ENCODE data around the gene MAST3.

MAST3 gene

DNA sequence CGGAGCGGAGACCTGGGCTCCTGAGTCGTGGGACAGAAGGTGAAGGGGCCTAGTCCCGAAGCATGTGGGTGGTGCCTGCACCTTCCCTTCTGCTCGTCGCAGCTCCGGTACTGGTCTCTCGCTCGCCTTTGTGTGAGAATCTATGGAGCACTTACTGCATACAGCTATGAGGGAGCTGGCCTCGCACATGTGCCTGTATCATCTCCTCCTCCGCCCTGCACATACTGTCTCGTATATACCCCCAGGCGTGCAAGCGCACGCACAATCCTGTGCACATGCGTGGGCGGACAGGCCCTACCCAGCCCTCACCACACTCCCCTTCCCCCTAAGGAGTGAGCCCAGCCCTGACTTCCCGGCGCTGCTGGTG, 64.0 kb downstream of the MAST3 start:
- no peak for DNase-seq

DNA sequence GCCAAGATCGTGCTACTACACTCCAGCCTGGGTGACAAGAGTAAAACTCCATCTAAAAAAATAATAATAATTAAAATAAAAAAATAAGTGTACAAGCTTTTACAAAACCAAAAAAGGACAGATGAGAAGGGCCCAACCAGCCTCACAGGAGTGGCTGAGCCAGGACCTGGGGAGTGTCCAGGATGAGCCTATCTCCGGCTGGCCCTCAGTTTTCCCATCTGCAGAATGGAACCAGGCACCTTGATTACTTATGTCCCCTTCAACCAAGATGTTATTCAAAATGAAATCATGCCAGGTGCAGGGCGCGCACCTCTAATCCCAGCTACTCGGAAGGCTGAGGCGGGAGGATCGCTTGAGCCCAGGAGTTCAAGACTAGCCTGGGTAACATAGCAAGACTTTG, 66.5 kb downstream of the MAST3 start:
- no peak for DNase-seq

DNA sequence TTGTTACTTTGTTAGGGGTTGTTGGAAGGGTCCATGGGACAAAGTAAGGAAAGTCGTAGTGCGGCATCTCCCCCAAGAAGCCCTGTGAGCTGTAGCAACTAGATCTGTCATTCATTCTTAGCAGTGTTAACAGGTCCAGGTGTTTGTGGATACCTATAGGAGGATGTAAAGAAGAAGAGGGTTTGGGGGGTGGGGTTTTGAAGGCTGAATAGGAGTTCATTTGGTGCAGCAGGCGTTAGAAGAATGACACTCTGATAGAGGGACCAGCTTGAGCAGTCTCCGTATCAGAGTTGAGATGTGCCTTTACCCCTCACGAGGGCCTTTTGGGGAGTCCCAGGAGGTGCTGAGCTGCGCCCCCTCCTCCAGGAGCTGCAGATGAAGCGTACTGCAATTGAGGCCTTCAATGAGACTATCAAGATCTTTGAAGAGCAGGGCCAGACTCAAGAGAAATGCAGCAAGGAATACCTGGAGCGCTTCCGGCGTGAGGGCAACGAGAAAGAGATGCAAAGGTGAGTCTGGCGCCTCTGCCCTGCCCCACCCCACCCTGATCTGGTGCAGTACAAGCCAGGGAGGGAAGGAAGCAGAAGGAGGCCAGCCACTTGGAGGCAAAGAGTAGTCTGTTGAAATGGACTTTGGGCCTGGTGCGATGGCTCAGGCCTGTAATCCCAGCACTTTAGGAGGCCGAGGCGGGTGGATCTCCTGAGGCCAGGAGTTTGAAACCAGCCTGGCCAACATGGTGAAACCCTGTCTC, 68.4 kb downstream of the MAST3 start:
- no peak for DNase-seq

DNA sequence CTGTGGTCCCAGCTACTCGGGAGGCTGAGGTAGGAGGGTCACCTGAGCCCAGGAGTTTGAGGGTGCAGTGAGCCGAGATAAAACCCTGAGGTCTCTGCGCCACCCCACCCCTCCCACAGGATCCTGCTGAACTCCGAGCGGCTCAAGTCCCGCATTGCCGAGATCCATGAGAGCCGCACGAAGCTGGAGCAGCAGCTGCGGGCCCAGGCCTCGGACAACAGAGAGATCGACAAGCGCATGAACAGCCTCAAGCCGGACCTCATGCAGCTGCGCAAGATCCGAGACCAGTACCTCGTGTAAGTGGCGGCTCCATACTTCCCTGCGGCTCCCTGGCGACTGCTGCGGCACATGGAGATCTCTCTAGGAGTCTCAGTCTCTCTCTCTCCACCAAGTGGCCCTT, 69.4 kb downstream of the MAST3 start:
- DNase-seq: no peak

DNA sequence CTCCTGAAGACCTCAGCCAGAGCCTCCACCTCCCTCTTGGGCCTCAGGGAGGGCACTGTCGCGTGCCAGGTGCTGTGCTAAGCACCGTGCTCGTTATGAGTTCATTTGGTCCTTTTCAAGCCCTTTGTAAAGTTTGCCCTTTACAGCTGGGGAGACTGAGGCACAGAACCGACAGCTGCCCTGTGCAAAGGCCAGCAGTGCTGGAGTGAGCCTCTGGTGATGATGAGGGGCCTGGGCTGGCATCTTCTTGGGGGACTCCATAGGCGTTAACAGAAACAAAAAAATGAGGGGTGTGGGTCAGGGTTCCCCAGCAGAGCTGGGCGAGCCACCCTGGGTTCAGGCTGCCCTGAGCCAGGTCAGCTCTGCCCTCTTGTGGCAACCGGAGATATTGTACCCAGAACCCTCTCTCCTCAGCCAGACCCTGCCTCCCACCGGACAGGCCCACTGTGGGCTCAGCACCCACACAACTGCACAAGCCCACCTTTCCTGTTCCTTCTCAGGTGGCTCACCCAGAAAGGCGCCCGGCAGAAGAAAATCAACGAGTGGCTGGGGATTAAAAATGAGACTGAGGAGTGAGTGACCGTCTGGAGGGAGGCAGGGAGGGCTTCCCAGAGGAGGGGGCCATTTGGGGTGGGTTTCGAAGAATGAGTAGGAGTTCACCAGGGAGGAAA, 70.5 kb downstream of the MAST3 start:
- no peak for DNase-seq

DNA sequence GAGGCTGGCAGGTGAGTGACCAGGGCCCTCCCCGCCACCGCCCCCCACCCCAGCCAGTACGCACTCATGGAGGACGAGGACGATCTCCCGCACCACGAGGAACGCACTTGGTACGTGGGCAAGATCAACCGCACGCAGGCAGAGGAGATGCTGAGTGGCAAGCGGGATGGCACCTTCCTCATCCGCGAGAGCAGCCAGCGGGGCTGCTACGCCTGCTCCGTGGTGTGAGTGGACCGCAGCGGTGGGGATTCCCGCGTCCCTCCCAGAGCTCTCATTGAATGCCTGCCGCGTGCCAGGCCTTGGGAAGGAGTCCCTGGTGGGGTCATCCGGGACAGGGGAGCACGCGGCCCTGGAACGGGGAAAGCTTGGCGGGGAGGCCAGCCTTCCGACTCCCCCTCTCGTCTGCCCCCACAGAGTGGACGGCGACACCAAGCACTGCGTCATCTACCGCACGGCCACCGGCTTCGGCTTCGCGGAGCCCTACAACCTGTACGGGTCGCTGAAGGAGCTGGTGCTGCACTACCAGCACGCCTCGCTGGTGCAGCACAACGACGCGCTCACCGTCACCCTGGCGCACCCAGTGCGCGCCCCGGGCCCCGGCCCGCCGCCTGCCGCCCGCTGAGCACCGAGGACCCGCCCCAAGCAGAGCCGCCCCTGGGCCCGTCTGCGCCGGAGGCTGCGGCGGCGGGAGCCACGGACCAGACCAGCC, 71.2 kb downstream of the MAST3 start:
- DNase-seq: no peak

DNA sequence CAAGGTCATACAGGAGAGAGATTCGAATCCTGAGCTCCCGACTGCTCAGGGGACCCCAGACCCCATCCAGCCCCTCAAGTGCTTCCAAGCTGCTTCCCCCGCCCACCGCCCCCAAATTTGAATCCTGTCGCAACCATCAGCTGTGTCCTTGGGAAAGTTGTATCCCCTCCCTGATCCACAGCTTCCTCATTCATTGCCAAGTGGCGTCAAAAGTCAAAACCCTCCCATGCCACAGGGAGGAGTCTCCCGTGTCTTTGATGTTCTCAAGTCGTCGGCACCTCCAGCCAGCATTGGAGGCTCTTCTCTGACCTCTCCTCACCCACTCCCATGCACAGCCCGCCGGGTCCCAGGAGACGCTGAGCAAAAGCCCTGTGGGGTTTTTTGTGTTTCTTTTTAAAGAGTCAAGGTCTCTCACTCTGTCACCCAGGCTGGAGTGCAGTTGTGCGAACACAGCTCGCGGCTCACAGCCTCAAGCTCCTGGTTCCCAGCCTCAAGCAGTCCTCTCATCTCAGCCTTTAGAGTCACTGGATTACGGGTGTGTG, 73.2 kb downstream of the MAST3 start:
- DNase-seq: no peak

DNA sequence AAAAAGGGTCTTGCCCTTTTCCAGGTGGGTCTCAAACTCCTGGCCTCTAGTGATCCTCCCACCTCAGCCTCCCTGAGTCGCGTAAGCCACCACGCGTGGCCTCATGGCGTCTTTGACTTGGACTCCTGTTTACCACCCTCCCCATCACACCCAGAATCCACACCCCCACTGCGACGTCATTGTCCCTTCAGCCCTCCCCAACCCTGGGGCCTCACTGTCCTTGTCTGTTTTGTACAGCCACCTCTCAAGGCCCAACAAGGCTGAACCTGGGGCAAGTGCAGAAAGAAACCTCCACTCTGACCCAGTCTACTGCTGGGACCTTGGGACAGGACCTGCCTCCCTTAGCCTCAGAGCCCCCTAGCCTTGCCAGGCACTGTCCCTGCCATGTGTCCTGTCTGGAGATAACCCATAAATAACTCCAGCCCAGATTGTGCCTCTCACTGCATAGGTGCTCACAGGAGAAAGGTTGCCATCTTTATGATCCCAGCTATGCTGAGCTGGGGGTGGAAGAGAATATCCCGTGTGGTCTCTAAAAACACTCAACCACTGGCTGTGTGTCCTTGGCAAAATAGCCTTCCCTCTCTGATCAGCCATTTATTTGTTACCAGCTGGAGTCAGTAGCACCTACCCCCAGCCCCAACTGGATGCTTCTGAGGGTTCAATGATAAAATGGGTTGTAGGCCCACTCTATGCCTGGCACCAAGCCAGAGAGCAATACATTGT, 74.2 kb downstream of the MAST3 start:
- no peak for DNase-seq

DNA sequence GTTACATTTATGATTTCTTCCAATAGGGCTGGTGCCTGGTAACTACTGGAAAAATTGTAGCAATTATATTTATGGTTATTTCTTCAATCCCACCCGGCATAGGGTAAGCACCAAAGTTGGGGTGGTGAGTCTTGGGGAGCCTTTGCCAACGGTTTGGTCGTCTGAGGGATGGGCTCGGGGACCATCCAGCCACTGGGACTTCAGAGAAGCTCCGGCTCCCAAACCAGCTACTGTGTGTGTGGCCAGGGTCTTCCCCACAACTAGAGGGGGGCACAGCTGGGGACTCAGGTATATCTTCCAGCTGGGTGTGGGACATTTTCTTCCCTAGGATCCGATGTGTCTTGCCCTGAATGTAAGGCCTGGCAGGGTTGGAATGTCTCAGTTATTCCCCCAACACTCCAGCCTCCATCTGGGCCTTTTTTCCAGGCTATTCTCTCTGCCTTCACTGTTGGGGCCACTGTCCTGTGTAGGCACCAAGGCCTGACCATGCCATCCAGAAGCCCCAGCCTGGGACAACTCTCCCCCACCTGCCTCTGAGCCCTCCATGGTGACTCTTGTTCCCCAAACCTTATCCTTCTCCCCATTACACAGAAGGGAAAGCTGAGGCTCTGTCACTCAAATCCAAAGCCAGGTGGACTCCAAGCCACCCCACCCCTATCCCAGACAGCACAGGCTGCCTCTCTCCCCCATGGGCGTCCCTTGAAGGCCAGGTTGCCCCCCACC, 74.9 kb downstream of the MAST3 start:
- DNase-seq: no peak

DNA sequence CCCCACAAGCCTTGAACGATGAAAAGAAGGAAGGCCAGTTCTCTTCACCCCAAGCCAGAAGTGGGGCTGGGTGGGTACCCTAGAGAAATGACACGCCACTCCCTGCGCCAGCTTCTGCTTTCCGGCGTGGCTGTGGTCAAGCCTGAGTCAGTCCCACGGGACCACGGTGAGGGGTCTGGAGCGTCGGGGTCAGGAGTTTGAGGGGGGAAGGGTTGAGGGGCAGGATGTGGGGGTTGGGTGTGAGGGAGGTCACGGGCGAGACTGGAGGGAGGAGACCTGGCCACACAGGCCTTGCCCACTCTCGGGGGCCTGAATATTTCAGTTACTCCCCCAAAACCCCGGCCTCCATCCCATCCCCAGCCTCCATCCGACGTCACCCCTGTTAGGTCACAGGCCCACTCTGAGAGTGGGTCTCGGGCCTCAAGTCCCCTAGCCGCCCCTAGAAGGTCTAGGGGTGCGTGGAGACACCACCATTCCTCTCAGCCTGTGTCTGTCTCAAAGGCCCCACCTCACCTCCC, 75.5 kb downstream of the MAST3 start:
- DNase-seq: no peak

DNA sequence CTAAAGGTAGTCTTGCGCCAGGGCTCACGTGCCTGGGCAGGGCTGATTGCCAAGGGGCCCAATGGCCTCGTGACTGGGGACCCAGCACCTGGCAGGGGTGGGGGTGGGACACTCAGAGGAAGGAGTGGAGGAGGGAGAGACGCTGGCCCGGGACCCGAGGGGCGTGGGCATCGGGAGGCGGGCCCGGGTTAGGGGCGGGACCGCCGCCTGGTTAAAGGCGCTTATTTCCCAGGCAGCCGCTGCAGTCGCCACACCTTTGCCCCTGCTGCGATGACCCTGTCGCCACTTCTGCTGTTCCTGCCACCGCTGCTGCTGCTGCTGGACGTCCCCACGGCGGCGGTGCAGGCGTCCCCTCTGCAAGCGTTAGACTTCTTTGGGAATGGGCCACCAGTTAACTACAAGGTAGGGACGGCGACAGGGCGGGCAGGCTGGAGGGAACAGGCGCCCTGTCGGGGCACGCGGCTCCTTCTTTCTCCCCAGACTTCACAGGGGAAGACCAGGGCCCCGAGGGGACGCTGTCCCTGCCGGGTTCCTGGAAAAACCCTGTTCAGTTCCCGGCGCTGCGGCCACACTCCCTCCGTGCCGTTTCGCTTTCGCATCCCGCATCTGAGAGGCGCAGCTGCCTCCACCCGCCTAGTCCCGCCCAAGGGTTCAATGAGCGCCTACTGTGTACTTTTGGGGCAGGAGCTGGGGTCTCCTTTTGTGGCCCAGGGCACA, 76.2 kb downstream of the MAST3 start, which contains the start of gene IFI30:
IFI30 (plus strand) TSS at position 242 of the 717 bp plus-strand sequence; CDS start at position 271, 29 bp downstream.
- DNase-seq: no peak

DNA sequence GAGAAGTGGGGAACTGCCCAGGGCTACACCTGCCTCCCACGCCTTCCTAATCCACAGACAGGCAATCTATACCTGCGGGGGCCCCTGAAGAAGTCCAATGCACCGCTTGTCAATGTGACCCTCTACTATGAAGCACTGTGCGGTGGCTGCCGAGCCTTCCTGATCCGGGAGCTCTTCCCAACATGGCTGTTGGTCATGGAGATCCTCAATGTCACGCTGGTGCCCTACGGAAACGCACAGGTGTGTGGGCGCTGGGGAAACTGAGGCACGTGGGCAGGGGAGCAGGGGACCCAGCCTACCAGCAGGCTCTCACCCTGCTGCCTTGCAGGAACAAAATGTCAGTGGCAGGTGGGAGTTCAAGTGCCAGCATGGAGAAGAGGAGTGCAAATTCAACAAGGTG, 77.4 kb downstream of the MAST3 start:
- no peak for DNase-seq

DNA sequence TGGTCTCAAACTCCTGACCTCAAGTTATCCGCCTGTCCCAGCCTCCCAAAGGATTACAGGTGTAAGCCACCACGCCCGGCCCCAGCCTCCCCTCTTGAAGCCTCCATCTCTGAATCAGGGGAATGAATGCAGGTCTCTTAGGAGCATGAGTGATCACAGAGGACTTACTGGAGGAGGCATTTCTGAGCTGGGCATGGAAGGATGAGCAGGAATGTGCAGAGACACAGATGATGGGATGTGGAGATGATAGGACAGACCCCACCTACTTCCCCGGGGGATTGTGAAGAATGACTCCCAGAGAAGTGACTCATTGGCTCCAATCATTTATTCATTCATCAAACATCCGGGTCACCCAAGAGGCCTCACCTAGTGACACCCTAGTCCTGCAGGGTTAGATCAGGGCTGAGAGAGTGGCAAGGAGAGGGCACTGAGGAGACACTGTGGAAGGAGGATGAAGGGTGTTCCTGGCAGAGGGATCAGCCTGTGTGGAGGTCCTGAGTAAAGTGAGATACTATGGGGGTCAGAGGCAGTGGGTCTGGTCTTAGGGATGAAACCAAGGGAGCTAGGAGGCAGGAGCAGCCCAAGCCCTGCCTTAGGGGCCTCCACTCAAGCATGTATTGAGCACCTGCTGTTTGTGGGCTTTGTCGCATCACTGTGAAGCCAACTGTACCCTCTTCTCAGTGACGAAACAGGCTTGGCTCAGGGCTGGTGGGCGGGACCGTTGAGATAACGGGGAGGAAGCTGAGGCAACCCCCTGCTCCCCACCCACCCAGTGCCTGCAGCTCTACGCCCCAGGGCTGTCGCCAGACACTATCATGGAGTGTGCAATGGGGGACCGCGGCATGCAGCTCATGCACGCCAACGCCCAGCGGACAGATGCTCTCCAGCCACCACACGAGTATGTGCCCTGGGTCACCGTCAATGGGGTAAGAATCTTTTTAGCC, 79.1 kb downstream of the MAST3 start:
- DNase-seq: no peak

DNA sequence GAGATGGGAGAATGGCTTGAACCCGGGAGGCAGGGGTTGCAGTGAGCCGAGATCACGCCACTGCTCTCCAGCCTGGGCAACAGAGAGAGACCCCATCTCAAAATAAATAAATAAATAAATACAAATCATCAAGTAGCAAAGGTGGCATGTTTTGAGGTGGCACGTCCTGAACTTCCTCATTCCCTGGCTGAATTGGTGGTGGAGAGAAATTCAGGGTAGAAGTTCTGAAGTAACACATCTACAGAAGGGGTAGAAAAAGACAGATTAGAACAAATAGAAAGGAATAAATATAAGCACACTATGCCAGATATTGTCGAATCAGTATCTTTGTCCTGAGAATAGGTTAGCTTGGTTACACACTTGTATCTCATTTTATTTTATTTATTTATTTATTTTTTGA, 82.4 kb downstream of the MAST3 start:
- no peak for DNase-seq

DNA sequence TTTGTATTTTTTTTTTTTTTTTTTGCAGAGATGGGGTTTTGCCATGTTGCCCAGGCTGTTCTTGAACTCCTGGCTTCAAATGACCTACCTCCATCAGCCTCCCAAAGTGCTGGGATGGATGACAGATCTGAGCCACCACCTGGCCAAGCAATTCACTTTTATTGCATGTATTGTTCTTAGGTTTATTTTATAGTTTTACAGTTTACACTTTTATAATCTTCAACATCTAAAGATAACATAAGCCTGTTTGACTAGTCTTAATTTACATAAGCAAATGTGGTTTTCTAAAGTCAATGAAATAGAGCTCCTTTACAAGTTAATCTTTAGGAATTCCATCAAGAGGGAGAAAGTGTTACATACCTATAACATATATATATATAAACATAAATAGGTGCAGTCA, 86.0 kb downstream of the MAST3 start:
- no peak for DNase-seq

DNA sequence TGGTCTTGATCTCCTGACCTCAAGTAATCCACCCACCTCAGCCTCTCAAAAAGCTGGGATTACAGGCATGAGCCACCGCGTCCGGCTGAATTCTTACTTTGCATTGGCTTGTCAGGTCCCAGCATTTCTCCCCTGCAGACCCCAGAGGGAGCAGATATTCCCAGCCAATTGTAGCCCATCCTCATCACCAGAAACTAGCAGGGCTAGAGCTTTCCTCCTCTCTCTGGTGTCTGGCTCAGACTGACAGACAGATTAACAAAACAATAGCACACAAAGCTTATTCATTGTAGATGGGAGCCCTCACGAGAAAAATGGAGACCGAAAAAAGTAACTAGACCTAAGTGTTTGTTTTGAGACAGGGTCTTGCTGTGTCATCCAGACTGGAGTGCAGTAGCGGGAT, 88.0 kb downstream of the MAST3 start:
- no peak for DNase-seq

DNA sequence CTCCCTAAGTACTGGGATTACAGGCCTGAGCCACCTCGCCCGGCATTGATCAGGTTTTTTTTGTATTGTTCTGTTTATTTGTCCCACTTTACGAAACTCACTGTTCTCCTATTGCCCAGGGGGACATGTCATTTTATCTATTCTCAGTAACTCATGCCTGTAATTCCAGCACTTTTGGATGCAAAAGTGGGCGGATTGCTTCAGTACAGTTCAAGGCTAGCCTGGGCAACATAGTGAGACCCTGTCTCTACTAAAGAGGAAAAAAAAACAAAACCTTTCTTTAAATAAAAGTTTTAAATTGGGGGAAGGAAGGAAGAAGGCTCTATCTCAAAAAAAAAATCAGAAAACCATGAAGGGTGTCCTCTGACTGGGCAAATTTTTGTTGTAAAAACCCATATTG, 92.7 kb downstream of the MAST3 start:
- DNase-seq: no peak

DNA sequence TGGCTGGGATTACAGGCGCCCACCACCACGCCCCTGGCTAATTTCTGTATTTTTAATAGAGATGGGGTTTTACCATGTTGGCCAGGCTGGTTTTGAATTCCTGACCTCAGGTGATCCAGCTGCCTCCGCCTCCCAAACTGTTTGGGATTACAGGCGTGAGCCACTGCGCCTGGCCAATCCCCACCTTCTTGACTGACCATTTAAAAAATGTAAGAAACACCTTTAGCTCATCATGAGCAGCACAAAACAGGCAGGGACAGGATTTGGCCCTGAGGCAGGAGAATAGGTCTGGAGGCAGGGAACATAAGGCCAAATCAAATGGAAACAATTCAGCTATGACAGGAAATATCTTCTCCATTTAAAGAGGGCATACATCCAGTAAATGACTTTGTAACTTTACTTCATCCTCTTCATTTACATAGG, 94.1 kb downstream of the MAST3 start:
- no peak for DNase-seq

DNA sequence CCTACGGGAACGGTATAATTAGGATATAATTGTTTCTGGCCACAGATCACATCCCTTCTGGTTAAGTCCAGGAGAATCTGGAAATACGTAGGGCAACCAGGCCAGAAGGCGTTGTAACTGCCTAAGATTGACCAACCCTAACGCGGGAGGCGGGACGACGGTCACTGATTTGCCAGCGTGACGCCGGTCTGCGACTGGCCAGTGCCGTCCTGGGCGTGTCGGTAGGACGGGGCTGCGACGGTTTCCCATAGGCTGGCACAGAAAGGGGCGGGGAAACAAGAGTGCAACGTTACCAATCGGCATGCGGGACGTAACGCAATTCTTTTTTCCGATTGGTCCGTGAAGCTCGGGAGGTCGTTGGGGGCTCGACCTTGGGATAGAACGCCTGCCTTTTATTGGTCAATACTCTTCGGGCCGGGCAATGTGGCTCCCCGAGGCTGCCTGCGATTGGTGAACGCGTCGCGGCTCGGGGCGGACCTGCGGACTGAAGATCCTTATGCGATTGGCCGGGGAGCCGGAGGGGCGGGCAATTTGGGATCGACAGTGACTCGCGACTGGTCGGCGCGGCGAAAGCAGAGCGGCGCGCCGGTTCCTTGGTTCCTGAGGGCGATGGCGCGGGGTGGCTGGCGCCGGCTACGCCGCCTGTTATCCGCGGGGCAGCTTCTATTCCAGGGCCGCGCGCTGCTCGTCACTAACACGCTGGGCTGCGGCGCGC, 95.3 kb downstream of the MAST3 start, which contains the start of gene MPV17L2:
MPV17L2 (plus strand) TSS at position 546 of the 715 bp plus-strand sequence; CDS start at position 610, 64 bp downstream.
- peak; percentile 99 for DNase-seq

Data from NCI-H2081 treated with DMSO at 0.1 percent for 48 hours (cell line).